ENCODE results near the gene SLC16A3.

SLC16A3 gene

DNA sequence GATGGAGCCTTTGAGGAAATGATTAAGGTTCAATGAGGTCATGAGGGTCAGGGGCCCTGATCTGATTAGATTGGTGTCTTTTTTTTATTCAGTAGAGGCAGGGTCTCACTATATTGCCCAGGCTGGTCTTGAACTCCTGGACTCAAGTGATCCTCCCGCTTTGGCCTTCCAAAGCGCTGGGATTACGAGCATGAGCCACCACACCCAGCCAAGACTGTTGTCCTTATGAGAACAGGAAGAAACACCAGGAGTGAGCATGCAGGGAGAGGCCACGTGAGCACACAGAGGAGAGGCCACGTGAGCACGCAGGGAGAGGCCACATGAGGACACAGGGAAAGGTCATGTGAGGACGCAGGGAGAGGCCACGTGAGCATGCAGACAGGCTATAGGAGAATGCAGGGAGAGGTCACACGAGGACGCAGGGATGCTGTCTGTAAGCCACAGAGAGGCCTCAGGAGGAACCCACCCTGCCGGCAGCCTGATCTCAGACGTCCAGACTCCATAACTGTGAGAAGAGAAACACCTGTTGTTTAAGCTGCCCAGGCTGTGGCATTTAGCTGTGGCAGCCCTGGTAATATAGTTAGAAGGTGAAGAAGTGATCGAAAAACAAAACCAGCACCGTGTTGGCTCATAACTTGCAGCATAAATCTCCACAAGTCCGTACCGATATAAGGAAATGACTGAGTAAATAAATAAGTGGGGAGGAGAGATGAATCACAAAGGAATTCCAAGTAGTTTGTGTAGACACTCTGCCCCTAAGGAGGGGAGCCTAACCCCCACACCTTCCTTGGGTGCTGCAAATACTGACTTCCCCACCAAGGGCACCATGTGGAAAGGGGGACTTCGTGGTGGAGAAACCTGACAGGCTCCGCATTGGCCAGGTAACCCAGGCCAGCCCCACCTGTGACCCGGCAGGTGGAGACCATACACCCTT lies 59.3 kb downstream of the SLC16A3 start:
- FAIRE-seq = no peak

Measured in G401.6 (cell line).